Measurements from ENCODE around the gene FTSJ3.

- TF ChIP-seq CTCF (IDR thresholded peaks at IDR 0.05) (no peak), POLR2A (IDR thresholded peaks at IDR 0.05) (no peak), EP300 (IDR thresholded peaks at IDR 0.05) (no peak)
These were observed 27.7 kb upstream of the FTSJ3 start for GRCh38 chr17:63855185-63855584.

Measured in gastroesophageal sphincter (tissue), 3 donors.